ENCODE results near the gene FAM81B. TPM values are rescaled to one million over a fixed set of nuclear protein-coding genes. Genes with fewer than 3 reads are reported as not detected.

Gene FAM81B
- total and polyA plus RNA-seq, 2 donors (not counting 3 experiments of a cell fraction or from before 2014, with no cell fraction given): not detected

GRCh38 chr5:95384485-95385213 is 6.5 kb upstream of the FAM81B start:
- CTCF ChIA-PET: no interaction called here

More at GRCh38 chr5:95384485-95385213, 6.5 kb upstream of the FAM81B start:
- no peaks in the 10 kb centered on the region for H3K36me3 ChIP-seq (ENCODE audit: control insufficient read depth in 2 of 2, extremely low read depth in 1 of 2, insufficient read depth in 2 of 2, low read length in 2 of 2)
- DNase-seq (ENCODE audit: low read depth, low spot score): no peak
- H3K4me1 ChIP-seq (ENCODE audit: control insufficient read depth, extremely low read depth, insufficient read depth, low read length): no peaks in the 10 kb centered on the region
- H4K20me1 ChIP-seq (replicated peaks; ENCODE audit: control insufficient read depth, extremely low read depth, insufficient read depth, low read length): no peaks in the 10 kb centered on the region
- BruUV-seq (replicated peaks): no TSS peak
- dilution Hi-C loops (cut with MboI; ENCODE audit: extremely low pct_ligation_motif_present, low sequenced_read_pairs) (no loop called here), intact Hi-C loops (cut with micrococcal nuclease) (no loop called here)
- no peak for TF ChIP-seq CTCF (IDR thresholded peaks at IDR 0.05; ENCODE audit: extremely low read depth in 1 of 2, insufficient read depth in 1 of 2, low read depth in 1 of 2, low read length in 2 of 2)
- no peak for TF ChIP-seq EZH2 (IDR thresholded peaks at IDR 0.05; ENCODE audit: borderline replicate concordance, low read depth, low read length, severe bottlenecking)
- TF ChIP-seq POLR2A (IDR thresholded peaks at IDR 0.05; ENCODE audit: low read depth, low read length): no peak
- no peak for TF ChIP-seq FOS (IDR thresholded peaks at IDR 0.05; ENCODE audit: borderline replicate concordance, insufficient read depth, low read length)
- no peak for TF ChIP-seq MAX (IDR thresholded peaks at IDR 0.05; ENCODE audit: insufficient read depth, insufficient read length)
- TF ChIP-seq POLR2AphosphoS5 (IDR thresholded peaks at IDR 0.05; ENCODE audit: insufficient read depth, low read depth, low read length): no peak
- TF ChIP-seq JUN (IDR thresholded peaks at IDR 0.05; ENCODE audit: borderline replicate concordance, insufficient read depth, insufficient read length, low read depth): no peak
- no peak for TF ChIP-seq GATA2 (IDR thresholded peaks at IDR 0.05; ENCODE audit: insufficient read depth, insufficient read length, low read depth, low read length)
- TF ChIP-seq MYC (IDR thresholded peaks at IDR 0.05; ENCODE audit: low read depth, low read length): no peak
- no peaks in the 10 kb centered on the region for H3K27me3 ChIP-seq (ENCODE audit: control insufficient read depth in 2 of 2, insufficient read depth in 2 of 2, low read length in 2 of 2)
- POLR2A ChIA-PET: no interaction called here
- H3K4me3 ChIP-seq (replicated peaks in 1 of 3; ENCODE audit: insufficient read depth in 1 of 3, low read depth in 1 of 3, low read length in 3 of 3): no peak overlapping the region
- H3K79me2 ChIP-seq (ENCODE audit: control insufficient read depth, insufficient read depth, low read length): no peaks in the 10 kb centered on the region
- no peak overlapping the region for H3K4me2 ChIP-seq (ENCODE audit: insufficient read depth, low read length)
- no peaks in the 10 kb centered on the region for H3K9me3 ChIP-seq (replicated peaks; ENCODE audit: control insufficient read depth, insufficient read depth, low read length)
- H3K27ac ChIP-seq (ENCODE audit: insufficient read depth, low read depth, low read length): no peak overlapping the region
- H3K9me1 ChIP-seq (replicated peaks; ENCODE audit: control insufficient read depth, extremely low read depth, insufficient read depth, low read length): no peaks in the 10 kb centered on the region
- no peak overlapping the region for H2AFZ ChIP-seq (ENCODE audit: low read depth, low read length)
- H3K9ac ChIP-seq (replicated peaks; ENCODE audit: extremely low read depth, insufficient read depth, low read length): no peak overlapping the region
- FAIRE-seq: no peak

Data from endothelial cell of umbilical vein (primary cell).